CD4-positive, alpha-beta T cell treated with Interleukin-17A for 4 hours (primary cell): ENCODE data around the gene IPO11.
"Not testable (repeated sequence)": the region's sequence is repeated elsewhere in the genome, so short reads cannot be mapped to it uniquely, and the experiment has no call there.

ENCODE experiments used
- DNase-seq: peaks from one replicate; pipeline ENCODE4 v3.0.0-alpha.2; 2020; ENCODE audit warnings: mixed read lengths

The IPO11 gene

GRCh38 chr5:62520812-62521211, 108.2 kb downstream of the IPO11 start:
- not testable (repeated sequence) for DNase-seq

DNA sequence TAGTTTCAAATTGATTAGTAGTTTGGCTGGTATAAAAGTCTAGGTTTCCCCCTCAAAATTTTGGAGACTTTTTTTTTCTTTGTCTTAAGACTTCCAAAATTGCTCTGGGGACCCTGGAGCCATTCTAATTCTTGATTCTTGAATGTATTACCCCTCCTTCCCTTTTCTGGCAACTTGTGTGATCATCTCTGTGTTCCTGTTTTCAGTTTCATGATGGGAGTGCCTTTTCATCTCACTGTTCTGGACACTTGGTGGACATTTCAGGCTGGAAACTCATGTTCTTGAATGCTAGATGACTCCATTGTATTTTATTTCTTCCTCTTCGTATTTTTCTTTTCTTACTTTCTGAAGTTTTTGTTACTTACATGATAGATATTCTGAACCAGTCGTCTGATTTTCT, 108.8 kb downstream of the IPO11 start:
- DNase-seq = no peak

GRCh38 chr5:62522811-62523210, 110.2 kb downstream of the IPO11 start:
- no peak for DNase-seq

GRCh38 chr5:62533597-62533996, 121.0 kb downstream of the IPO11 start:
- DNase-seq = no peak

GRCh38 chr5:62534461-62535236, 122.1 kb downstream of the IPO11 start:
- DNase-seq = no peak

- DNase-seq = no peak
Measured at GRCh38 chr5:62536232-62536631, 123.7 kb downstream of the IPO11 start.

DNA sequence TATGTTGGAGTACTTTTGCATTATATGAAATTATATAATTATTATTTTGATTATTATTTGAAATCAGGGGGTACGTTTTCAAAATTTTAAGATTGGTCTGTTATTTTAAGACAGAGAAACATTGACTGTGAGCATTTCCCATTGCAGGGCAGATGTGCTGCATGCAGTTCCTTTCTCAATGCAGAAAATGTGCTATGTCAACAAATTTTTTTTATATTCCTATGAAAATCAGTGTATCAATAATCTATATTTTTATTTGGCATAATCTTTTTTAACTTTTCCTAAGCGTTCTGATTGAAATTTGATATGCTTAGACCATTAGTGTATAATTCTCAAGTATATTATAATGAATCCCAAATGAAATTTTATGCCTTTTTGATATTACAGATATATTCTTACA, 124.2 kb downstream of the IPO11 start:
- DNase-seq = no peak

DNA sequence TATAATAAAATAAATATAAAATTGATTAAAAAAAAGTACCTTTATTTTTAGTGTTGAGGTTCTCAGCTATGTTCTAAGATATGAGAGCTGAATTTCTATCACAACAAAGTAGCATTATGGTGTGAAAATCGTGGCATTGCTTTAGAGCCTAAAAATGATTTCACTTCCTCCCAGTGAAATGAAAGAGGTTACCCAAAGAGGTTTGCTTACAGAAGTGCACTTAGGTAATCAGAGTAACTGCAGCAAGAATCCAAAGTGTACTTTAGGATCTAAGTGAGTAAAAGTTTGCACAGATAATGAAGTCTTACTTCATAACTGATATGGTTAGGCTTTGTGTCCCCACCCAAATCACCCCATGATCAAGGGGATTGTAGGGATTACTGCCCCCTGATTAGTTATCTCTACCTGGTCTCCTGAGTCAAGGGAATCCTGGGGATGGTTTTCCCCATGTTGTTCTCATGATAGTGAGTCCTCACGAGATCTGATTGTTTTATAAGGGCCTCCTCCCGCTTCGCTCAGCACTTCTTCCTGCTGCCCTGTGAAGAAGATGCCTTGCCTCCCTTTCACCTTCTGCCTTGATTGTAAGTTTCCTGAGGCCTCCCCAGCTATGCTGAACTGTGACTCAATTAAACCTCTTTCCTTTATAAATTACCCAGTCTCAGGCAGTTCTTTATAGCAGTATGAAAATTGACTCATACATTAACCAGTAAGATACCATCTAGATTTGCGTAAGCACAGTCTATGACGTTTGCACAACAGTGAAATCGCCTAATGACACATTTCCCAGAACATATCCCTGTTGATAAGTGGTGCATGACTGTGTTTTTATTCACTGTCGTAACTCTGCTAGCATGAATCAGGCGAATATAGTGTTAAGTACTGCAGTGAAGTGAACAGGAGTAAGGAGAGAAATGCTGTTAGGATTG, 125.7 kb downstream of the IPO11 start:
- no peak for DNase-seq

DNA sequence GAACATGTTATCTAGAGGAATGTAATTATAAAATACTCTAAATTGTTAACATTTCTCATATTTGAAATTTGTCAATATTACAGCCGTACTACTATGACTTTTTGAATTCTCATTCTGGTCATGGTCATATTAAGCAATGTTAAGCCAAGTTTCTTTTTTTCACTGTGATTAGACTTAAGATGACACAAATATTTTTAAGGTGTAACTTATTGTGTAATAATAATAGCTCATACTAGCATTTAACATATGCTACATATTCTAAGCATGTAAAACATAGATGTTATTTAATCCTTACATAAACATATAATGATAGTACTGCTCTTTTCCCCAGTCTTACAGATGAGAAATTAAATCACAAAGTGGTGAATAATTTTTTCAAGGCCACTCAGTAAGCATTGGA, 130.2 kb downstream of the IPO11 start:
- no peak for DNase-seq

- DNase-seq = no peak
Measured at GRCh38 chr5:62547945-62548630, 135.5 kb downstream of the IPO11 start.

DNA sequence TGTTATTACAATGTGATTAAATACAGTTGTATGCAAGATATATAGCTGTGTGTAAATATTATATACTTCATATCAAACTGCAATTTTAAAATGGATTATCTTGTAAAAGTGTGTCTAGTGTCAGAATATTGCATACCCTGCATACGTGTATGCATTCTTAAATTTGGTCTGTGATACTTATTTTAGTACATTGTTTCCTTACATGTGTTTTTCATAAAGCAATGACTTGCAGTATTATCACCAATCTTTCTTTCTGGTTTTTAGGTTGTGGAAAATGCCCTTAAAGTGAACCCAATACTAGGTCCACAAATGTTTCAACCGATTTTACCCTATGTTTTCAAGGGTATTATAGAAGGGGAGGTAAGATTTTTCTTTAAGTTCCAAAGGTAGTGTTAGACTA, 137.5 kb downstream of the IPO11 start:
- no peak for DNase-seq

- DNase-seq = no peak
Measured at GRCh38 chr5:62555930-62556329, 143.4 kb downstream of the IPO11 start.

GRCh38 chr5:62558941-62559340, 146.4 kb downstream of the IPO11 start:
- DNase-seq = no peak

DNA sequence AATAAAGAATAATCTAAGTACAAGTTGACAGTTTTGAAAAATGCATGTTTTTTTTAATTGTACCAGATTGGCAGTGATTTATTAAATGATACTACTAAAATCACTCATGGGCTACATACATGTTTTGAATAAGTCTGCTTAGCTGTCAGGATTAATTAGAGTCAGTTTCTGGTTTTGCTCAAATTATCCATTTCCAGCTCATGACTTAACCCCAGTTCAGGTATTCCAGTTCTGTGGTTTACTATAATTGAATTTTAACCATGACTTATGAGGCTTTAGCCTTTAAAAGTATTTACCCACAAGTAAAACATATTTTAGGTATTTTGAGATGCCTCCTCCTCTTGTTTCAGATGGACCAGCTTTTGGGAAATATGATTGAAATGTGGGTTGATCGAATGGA, 148.2 kb downstream of the IPO11 start:
- no peak for DNase-seq

DNA sequence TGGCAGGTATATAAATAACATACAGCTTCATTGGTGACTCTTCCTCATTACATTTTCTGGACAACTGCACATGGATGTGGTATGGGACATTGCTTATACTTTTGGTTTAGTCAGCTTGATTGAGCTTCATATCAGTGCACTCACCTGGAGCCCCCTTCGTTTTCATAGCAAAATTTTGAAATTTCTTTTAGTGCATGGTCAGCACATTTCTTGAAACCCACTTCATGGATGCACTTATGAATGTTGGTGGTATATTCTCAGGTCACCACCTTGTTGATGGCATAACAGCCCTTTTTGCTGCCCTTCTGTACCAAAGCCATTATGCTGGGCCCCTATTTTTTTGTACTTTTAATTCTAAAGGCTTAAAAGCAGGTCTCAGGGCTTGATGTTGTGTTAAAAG, 149.3 kb downstream of the IPO11 start:
- DNase-seq = no peak

- no peak for DNase-seq
Measured at GRCh38 chr5:62562867-62563266, 150.3 kb downstream of the IPO11 start.

DNA sequence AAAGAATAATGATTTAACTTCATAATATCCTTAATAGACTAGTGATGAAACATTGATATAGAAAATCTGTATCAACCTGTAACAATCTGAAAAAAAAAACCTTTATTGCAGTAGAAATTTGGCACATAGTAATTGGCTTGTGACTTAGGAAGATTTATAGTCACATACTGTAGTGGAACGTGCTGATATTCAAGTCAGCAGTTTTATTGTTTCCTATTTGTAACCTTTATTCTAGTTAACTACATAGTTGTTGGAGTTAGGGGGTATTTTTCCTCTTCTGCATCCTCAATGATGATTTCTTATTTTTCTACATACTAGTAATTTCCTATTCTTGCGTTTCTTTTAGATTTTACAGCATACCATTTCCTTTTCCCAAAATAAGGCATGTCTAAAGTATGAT, 151.5 kb downstream of the IPO11 start:
- DNase-seq = no peak

DNA sequence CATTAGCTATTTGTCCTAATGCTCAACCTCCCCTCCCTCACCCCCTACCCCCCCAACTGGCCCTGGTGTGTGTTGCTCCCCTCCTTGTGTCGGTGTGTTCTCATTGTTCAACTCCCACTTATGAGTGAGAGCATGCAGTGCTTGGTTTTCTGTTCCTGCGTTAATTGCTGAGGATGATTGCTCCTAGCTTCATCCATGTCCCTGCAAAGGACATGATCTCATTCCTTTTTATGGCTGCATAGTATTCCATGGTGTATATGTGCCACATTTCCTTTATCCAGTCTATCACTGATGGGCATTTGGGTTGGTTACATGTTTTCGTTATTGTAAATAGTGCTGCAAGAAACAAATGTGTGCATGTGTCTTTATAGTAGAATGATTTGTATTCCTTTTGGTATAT, 153.2 kb downstream of the IPO11 start:
- not testable (repeated sequence) for DNase-seq

DNA sequence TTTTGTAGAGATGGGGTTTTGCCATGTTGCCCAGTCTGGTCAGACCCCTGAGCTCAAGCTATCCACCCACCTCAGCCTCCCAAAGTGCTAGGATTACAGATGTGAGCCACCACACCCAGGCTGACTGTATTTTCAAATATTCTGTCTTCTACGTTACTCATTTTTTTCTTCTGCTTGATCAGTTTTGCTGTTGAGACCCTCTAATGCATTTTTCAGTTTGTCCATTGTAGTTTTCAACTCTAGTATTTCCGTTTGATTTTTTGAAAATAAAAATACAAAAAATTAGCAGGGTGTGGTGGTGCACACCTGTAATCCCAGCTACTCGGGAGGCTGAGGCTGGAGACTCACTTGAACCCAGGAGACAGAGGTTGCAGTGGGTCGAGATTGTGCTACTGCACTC, 155.6 kb downstream of the IPO11 start:
- DNase-seq = no peak

- DNase-seq = no peak
Measured at GRCh38 chr5:62568800-62569432, 156.4 kb downstream of the IPO11 start.

DNA sequence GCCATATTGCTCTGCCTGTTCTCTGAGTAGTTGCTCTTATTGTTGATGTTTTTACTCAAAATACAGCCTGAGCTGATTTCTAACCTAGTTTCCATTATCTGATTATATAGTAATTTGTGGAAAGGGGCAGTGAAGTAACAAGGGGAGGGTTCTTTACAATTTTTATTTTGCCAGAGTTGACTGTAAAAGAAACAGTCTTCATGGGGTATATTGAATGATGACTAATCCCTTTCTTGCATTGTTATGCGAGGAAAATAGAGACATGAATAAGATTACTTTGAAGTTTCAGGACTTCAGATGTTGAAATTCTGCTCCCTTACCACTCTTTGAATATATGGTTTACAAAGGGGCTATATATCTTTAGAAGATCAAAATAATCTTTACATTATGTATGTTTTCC, 156.9 kb downstream of the IPO11 start:
- no peak for DNase-seq

DNA sequence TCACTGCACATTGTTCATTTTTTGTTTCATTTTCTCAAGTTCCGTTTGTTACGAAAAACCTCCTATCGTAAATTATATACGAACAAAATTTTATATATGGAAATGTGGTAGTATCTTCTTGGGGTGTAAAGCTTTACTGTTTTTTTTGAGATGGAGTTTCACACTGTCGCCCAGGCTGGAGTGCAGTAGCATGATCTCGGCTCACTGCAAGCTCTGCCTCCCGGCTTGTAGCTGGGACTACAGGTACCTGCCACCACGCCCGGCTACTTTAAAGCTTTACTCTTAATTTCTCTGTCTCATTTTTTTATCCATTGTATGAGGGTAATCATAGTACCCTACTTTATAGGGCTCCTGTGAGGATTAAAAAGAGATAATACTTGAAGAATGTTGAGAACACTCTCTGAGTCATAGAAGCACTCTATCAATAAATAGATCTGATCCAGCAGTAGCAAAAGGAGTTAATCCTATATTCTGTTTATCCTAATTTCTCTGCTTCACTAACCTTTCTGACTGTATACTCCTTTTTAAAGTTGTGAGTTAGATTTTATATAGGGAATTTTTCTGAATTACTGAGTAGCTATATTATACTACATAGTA, 160.5 kb downstream of the IPO11 start:
- no peak for DNase-seq

DNA sequence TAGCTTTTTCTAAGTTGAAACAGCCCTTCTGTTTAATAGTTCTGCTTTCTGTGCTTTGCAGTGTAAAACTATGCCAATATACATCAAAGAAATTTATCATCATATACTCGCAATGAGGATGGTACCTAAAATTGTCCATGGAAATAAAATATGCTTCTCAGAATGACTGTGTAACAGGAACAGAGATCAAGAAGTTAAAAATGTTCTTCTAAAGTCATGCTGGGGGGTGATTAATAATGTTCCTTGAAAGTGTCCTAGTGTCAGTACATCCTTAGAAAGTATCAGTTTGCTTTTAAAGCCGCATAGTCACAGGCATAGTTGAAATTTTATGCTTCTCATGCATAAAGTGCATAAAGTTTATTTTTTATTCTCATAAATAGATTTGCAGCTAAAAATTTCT, 162.0 kb downstream of the IPO11 start:
- no peak for DNase-seq
